ENCODE results near the gene SUPT3H.
"Not testable (repeated sequence)": the region's sequence is repeated elsewhere in the genome, so short reads cannot be mapped to it uniquely, and the experiment has no call there.

The SUPT3H gene

DNA sequence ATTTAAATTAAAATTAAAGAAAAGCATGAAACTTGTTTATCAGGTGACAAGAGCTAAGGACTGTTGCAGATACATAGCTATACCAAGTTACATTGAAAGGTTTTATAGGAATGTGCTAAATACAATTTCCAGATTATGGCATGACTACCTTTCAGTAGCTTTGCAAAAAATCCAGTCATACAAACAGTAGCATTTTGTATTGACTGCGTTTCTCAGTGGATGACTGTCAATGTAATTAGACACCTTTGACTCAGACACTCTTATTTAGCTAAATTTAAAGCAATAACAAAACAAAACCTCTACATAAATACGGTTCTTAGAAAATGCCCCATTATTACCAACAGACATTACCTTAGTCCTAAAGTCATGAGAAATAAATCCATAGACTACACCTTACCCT, 325.4 kb downstream of the SUPT3H start:
- no peak for DNase-seq (ENCODE audit: low read depth, low spot score)
- Histone ChIP-seq H3K27ac (no peak overlapping the region), H3K4me3 (no peak overlapping the region), H3K36me3 (ENCODE audit: insufficient read depth, low read length) (no peaks in the 10 kb centered on the region), H3K9me3 (ENCODE audit: low read depth, low read length) (no peaks in the 10 kb centered on the region), H3K9ac (ENCODE audit: insufficient read length) (no peak overlapping the region)
- TF ChIP-seq FOXP2 (optimal IDR thresholded peaks at IDR 0.05; ENCODE audit: control extremely low read depth, extremely low read length, insufficient read depth), result no peak
- TF ChIP-seq POLR2AphosphoS5 (IDR thresholded peaks at IDR 0.05; ENCODE audit: borderline replicate concordance, low read depth, low read length), result no peak
- no peak for TF ChIP-seq EZH2 (IDR thresholded peaks at IDR 0.05)

GRCh38 chr6:45049188-45049843, 328.4 kb downstream of the SUPT3H start:
- Histone ChIP-seq H3K27ac (no peak overlapping the region), H3K9me3 (ENCODE audit: low read depth, low read length) (no peaks in the 10 kb centered on the region; the same call in 1 of the 2 replicates), H3K36me3 (ENCODE audit: insufficient read depth, low read length) (no peaks in the 10 kb centered on the region), H3K9ac (ENCODE audit: insufficient read length) (no peak overlapping the region), H3K4me3 (no peak overlapping the region)
- no peak for TF ChIP-seq POLR2AphosphoS5 (IDR thresholded peaks at IDR 0.05; ENCODE audit: borderline replicate concordance, low read depth, low read length)
- TF ChIP-seq EZH2 (IDR thresholded peaks at IDR 0.05), result no peak
- no peak for TF ChIP-seq FOXP2 (optimal IDR thresholded peaks at IDR 0.05; ENCODE audit: control extremely low read depth, extremely low read length, insufficient read depth)
- DNase-seq (ENCODE audit: low read depth, low spot score), result no peak

GRCh38 chr6:45047573-45047972, 330.2 kb downstream of the SUPT3H start:
- no peak overlapping the region for H3K27ac ChIP-seq
- H3K4me3 ChIP-seq, result no peak overlapping the region
- no peak overlapping the region for H3K9ac ChIP-seq (ENCODE audit: insufficient read length)
- H3K9me3 ChIP-seq (ENCODE audit: low read depth, low read length), result no peaks in the 10 kb centered on the region; the same call in 1 of the 2 replicates
- DNase-seq (ENCODE audit: low read depth, low spot score), result no peak
- no peaks in the 10 kb centered on the region for H3K36me3 ChIP-seq (ENCODE audit: insufficient read depth, low read length)
- TF ChIP-seq FOXP2 (optimal IDR thresholded peaks at IDR 0.05; ENCODE audit: control extremely low read depth, extremely low read length, insufficient read depth), result no peak
- no peak for TF ChIP-seq EZH2 (IDR thresholded peaks at IDR 0.05)
- no peak for TF ChIP-seq POLR2AphosphoS5 (IDR thresholded peaks at IDR 0.05; ENCODE audit: borderline replicate concordance, low read depth, low read length)

GRCh38 chr6:45045253-45045601, 332.5 kb downstream of the SUPT3H start:
- TF ChIP-seq POLR2AphosphoS5 (IDR thresholded peaks at IDR 0.05; ENCODE audit: borderline replicate concordance, low read depth, low read length), result no peak
- TF ChIP-seq FOXP2 (optimal IDR thresholded peaks at IDR 0.05; ENCODE audit: control extremely low read depth, extremely low read length, insufficient read depth), result no peak
- no peak for TF ChIP-seq EZH2 (IDR thresholded peaks at IDR 0.05)

GRCh38 chr6:45044510-45045252, 333.1 kb downstream of the SUPT3H start:
- Histone ChIP-seq H3K36me3 (ENCODE audit: insufficient read depth, low read length) (no peaks in the 10 kb centered on the region), H3K27ac (no peak overlapping the region), H3K9me3 (ENCODE audit: low read depth, low read length) (no peaks in the 10 kb centered on the region; the same call in 1 of the 2 replicates), H3K9ac (ENCODE audit: insufficient read length) (no peak overlapping the region), H3K4me3 (no peak overlapping the region)
- TF ChIP-seq FOXP2 (optimal IDR thresholded peaks at IDR 0.05; ENCODE audit: control extremely low read depth, extremely low read length, insufficient read depth) (no peak), POLR2AphosphoS5 (IDR thresholded peaks at IDR 0.05; ENCODE audit: borderline replicate concordance, low read depth, low read length) (no peak), EZH2 (IDR thresholded peaks at IDR 0.05) (no peak)
- DNase-seq (ENCODE audit: low read depth, low spot score), result no peak

More at GRCh38 chr6:45045253-45045601, 332.5 kb downstream of the SUPT3H start:
- Histone ChIP-seq H3K9me3 (ENCODE audit: low read depth, low read length) (no peaks in the 10 kb centered on the region; the same call in 1 of the 2 replicates), H3K27ac (no peak overlapping the region), H3K36me3 (ENCODE audit: insufficient read depth, low read length) (no peaks in the 10 kb centered on the region), H3K4me3 (no peak overlapping the region), H3K9ac (ENCODE audit: insufficient read length) (no peak overlapping the region)
- no peak for DNase-seq (ENCODE audit: low read depth, low spot score)

- Histone ChIP-seq H3K4me3 (no peak overlapping the region), H3K9ac (ENCODE audit: insufficient read length) (no peak overlapping the region), H3K36me3 (ENCODE audit: insufficient read depth, low read length) (no peaks in the 10 kb centered on the region), H3K9me3 (ENCODE audit: low read depth, low read length) (no peaks in the 10 kb centered on the region; the same call in 1 of the 2 replicates), H3K27ac (no peak overlapping the region)
- no peak for DNase-seq (ENCODE audit: low read depth, low spot score)
- TF ChIP-seq FOXP2 (optimal IDR thresholded peaks at IDR 0.05; ENCODE audit: control extremely low read depth, extremely low read length, insufficient read depth) (no peak), EZH2 (IDR thresholded peaks at IDR 0.05) (no peak), POLR2AphosphoS5 (IDR thresholded peaks at IDR 0.05; ENCODE audit: borderline replicate concordance, low read depth, low read length) (no peak)
Measured at GRCh38 chr6:45044086-45044485, 333.6 kb downstream of the SUPT3H start.

DNA sequence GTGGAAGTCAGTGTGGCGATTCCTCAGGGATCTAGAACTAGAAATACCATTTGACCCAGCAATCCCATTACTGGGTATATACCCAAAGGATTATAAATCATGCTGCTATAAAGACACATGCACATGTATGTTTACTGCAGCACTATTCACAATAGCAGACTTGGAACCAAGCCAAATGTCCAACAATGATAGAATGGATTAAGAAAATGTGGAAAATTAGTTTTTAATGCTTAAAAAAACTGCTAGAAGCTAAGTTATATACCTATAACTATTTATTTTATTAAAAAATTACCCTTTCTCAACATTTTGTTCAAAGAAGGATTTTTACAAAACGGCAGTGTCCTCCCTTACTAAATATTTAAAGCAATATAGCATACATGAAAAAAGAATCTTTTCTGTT, 335.1 kb downstream of the SUPT3H start:
- not testable (repeated sequence) for H3K4me3 ChIP-seq; H3K9ac ChIP-seq (ENCODE audit: insufficient read length); DNase-seq (ENCODE audit: low read depth, low spot score); H3K9me3 ChIP-seq (ENCODE audit: low read depth, low read length); H3K27ac ChIP-seq; H3K36me3 ChIP-seq (ENCODE audit: insufficient read depth, low read length)

- no peaks in the 10 kb centered on the region for H3K9me3 ChIP-seq (ENCODE audit: low read depth, low read length)
- H3K4me3 ChIP-seq, result no peak overlapping the region
- H3K9ac ChIP-seq (ENCODE audit: insufficient read length), result no peak overlapping the region
- no peak for DNase-seq (ENCODE audit: low read depth, low spot score)
- H3K36me3 ChIP-seq (ENCODE audit: insufficient read depth, low read length), result no peaks in the 10 kb centered on the region
- TF ChIP-seq FOXP2 (optimal IDR thresholded peaks at IDR 0.05; ENCODE audit: control extremely low read depth, extremely low read length, insufficient read depth) (no peak), EZH2 (IDR thresholded peaks at IDR 0.05) (no peak), POLR2AphosphoS5 (IDR thresholded peaks at IDR 0.05; ENCODE audit: borderline replicate concordance, low read depth, low read length) (no peak)
- no peak overlapping the region for H3K27ac ChIP-seq
Measured at GRCh38 chr6:45038226-45038625, 339.5 kb downstream of the SUPT3H start.

All from SK-N-MC (cell line).